Keratinocyte (primary cell): ENCODE data around the gene PLA2G4C. TPM values are rescaled to one million over a fixed set of nuclear protein-coding genes. Genes with fewer than 3 reads are reported as not detected.

Experiments used
- DNase-seq: peaks from one replicate; pipeline ENCODE4 v3.0.0-alpha.2; 2011; ENCODE audit warnings: low read depth, missing footprints, low spot score
- FAIRE-seq: peaks from 2 replicates; lab custom pipeline; 2011; peaks lifted over from hg19 to GRCh38; lab: Jason Lieb, UNC
- H2AFZ ChIP-seq: 2 replicates; pipeline ENCODE4 v1.6.0; 2012; ENCODE audit warnings: low read length, control low read depth, inconsistent platforms; ENCODE audit not compliant: control insufficient read depth
- H3K27ac ChIP-seq: 2 replicates; pipeline ENCODE4 v1.5.1; 2011; ENCODE audit warnings: low read length; ENCODE audit not compliant: control insufficient read depth, insufficient read depth
- H3K27me3 ChIP-seq: 3 replicates; pipeline ENCODE4 v1.6.0; 2011; ENCODE audit warnings: low read length; ENCODE audit not compliant: control insufficient read depth, insufficient read depth; ENCODE audit errors: extremely low read depth
- H3K36me3 ChIP-seq, 2 experiments: 2 replicates in 1 of 2; 3 replicates in 1 of 2; pipeline ENCODE4 v1.5.1; 2011; ENCODE audit warnings: low read length in 2 of 2, mild to moderate bottlenecking in 1 of 2; ENCODE audit not compliant: control insufficient read depth in 2 of 2, insufficient read depth in 2 of 2; ENCODE audit errors: extremely low read depth in 1 of 2
- H3K4me1 ChIP-seq: 3 replicates; pipeline ENCODE4 v1.5.1; 2011; ENCODE audit warnings: low read length; ENCODE audit not compliant: control insufficient read depth, insufficient read depth; ENCODE audit errors: extremely low read depth
- H3K4me2 ChIP-seq: 3 replicates; pipeline ENCODE4 v1.6.0; 2011; ENCODE audit warnings: low read depth, low read length; ENCODE audit not compliant: control insufficient read depth, insufficient read depth; ENCODE audit errors: extremely low read depth
- H3K4me3 ChIP-seq, 3 experiments: fragments of 200-600 bp in 1 of 3; sonication (generic) in 1 of 3; 2 replicates in 2 of 3; 3 replicates in 1 of 3; pipeline ENCODE4 v1.5.1; 2011 to 2016; ENCODE audit warnings: low read length in 3 of 3, mild to moderate bottlenecking in 3 of 3, control low read depth in 2 of 3, inconsistent platforms in 1 of 3, low read depth in 1 of 3, mixed read lengths in 1 of 3, mixed run types in 1 of 3, moderate library complexity in 1 of 3; ENCODE audit not compliant: control insufficient read depth in 2 of 3, insufficient read depth in 2 of 3; ENCODE audit errors: extremely low read depth in 1 of 3
- H3K79me2 ChIP-seq: 2 replicates; pipeline ENCODE4 v1.6.0; 2012; ENCODE audit warnings: low read length; ENCODE audit not compliant: control insufficient read depth, insufficient read depth
- H3K9ac ChIP-seq: 3 replicates; pipeline ENCODE4 v1.6.0; 2011; ENCODE audit warnings: low read length; ENCODE audit not compliant: control insufficient read depth, insufficient read depth; ENCODE audit errors: extremely low read depth
- H3K9me1 ChIP-seq: 3 replicates; pipeline ENCODE4 v1.6.0; 2011; ENCODE audit warnings: low read length; ENCODE audit not compliant: control insufficient read depth, insufficient read depth; ENCODE audit errors: extremely low read depth
- H3K9me3 ChIP-seq: 2 replicates; pipeline ENCODE4 v1.5.1; 2012; ENCODE audit warnings: low read depth, low read length; ENCODE audit not compliant: control insufficient read depth
- H4K20me1 ChIP-seq: 3 replicates; pipeline ENCODE4 v1.6.0; 2011; ENCODE audit warnings: low read length; ENCODE audit not compliant: control insufficient read depth, insufficient read depth; ENCODE audit errors: extremely low read depth
- CTCF ChIP-seq, 3 experiments: IDR thresholded peaks in 1 of 3; conservative IDR thresholded peaks in 1 of 3; optimal IDR thresholded peaks in 1 of 3; 2 replicates in 2 of 3; 3 replicates in 1 of 3; pipeline versions ENCODE3 to v1.5.1; 2011; ENCODE audit warnings: low read length in 3 of 3, mild to moderate bottlenecking in 3 of 3, moderate library complexity in 2 of 3, control low read depth in 1 of 3, inconsistent platforms in 1 of 3; ENCODE audit not compliant: insufficient read depth in 2 of 3; ENCODE audit errors: extremely low read depth in 1 of 3
- EZH2 ChIP-seq: IDR thresholded peaks from one replicate; pipeline ENCODE4 v1.6.1; 2012; ENCODE audit warnings: inconsistent platforms, mild to moderate bottlenecking, low read length, moderate library complexity
- dilution Hi-C: fragments of 300-500 bp; cut with MboI; formaldehyde crosslinking; loops from one replicate; pipeline ENCODE4 v1.7.0; 2020; ENCODE audit warnings: low sequenced_read_pairs; ENCODE audit not compliant: extremely low pct_ligation_motif_present
- polyA plus RNA-seq, 5 experiments: library from polyadenylated mRNA; depleted of rRNA in 3 of 5; stranded (reverse) in 3 of 5; stranded (forward) in 1 of 5; unstranded in 1 of 5; fragments of >200 nt; gene quantifications; 1 replicate in 1 of 5; 2 replicates in 3 of 5; 3 replicates in 1 of 5; pipeline versions ENCODE4 v1.2.1 to v1.2.3, GENCODE V29; 2011 to 2012; ENCODE audit warnings: missing spikeins in 2 of 5, low read depth in 1 of 5, low replicate concordance in 1 of 5

PLA2G4C gene
- polyA plus RNA-seq, 1 donor (not counting 4 experiments of a cell fraction or from before 2014, with no cell fraction given), result 0.35 TPM

- dilution Hi-C loops, result no loop called here
- Histone ChIP-seq H3K9ac (no peak overlapping the region), H3K4me2 (no peak overlapping the region), H3K36me3 (no peaks in the 10 kb centered on the region), H2AFZ (no peak overlapping the region), H3K27ac (no peak overlapping the region), H3K4me1 (no peaks in the 10 kb centered on the region), H3K79me2 (no peaks in the 10 kb centered on the region), H4K20me1 (no peaks in the 10 kb centered on the region), H3K27me3 (no peaks in the 10 kb centered on the region), H3K9me3 (no peaks in the 10 kb centered on the region), H3K4me3 (no peak overlapping the region), H3K9me1 (no peaks in the 10 kb centered on the region)
- DNase-seq (no peak), FAIRE-seq (no peak)
- TF ChIP-seq EZH2, result no peak
- no peak for TF ChIP-seq CTCF (optimal IDR thresholded peaks at IDR 0.05 in 1 of 3, IDR thresholded peaks at IDR 0.05 in 1 of 3, conservative IDR thresholded peaks at IDR 0.05 in 1 of 3; ENCODE audit: extremely low read depth in 1 of 3, insufficient read depth in 2 of 3, low read length in 3 of 3)
Measured at GRCh38 chr19:48023011-48023410, 87.6 kb downstream of the PLA2G4C start.

GRCh38 chr19:48020686-48021085 lies 89.9 kb downstream of the PLA2G4C start:
- TF ChIP-seq CTCF (optimal IDR thresholded peaks at IDR 0.05 in 1 of 3, IDR thresholded peaks at IDR 0.05 in 1 of 3, conservative IDR thresholded peaks at IDR 0.05 in 1 of 3; ENCODE audit: extremely low read depth in 1 of 3, insufficient read depth in 2 of 3, low read length in 3 of 3), result no peak
- no peak for TF ChIP-seq EZH2
- no peak overlapping the region for H3K27ac ChIP-seq
- no peaks in the 10 kb centered on the region for H4K20me1 ChIP-seq
- H3K4me1 ChIP-seq, result no peaks in the 10 kb centered on the region
- H3K79me2 ChIP-seq, result no peaks in the 10 kb centered on the region
- DNase-seq, result no peak
- H3K9ac ChIP-seq, result no peak overlapping the region
- no peak overlapping the region for H2AFZ ChIP-seq
- H3K27me3 ChIP-seq, result no peaks in the 10 kb centered on the region
- no peaks in the 10 kb centered on the region for H3K9me3 ChIP-seq
- FAIRE-seq, result no peak
- H3K4me2 ChIP-seq, result no peak overlapping the region
- no peak overlapping the region for H3K4me3 ChIP-seq
- dilution Hi-C loops, result no loop called here
- no peaks in the 10 kb centered on the region for H3K36me3 ChIP-seq
- no peaks in the 10 kb centered on the region for H3K9me1 ChIP-seq
